ENCODE results near the gene WDR91. TPM values are rescaled to one million over a fixed set of nuclear protein-coding genes. Genes with fewer than 3 reads are reported as not detected.

Gene WDR91
- total RNA-seq (2022; extraction: Qiagen RNA extraction; ENCODE audit: low read depth) = 7.6 to 10.9 TPM (median 9.3 TPM) in 5 replicates

GRCh38 chr7:135211179-135211945 is at the start of gene WDR91:
Gene WDR91, minus strand, starts transcription at chr7:135211526. Its CDS starts 24 bp downstream, at chr7:135211502.

GRCh38 chr7:135233570-135233969 is 22.2 kb upstream of the WDR91 start, which contains the start of gene STRA8:
Gene STRA8, plus strand, starts transcription at chr7:135233838. Its CDS starts 6,687 bp downstream, at chr7:135240525.

GRCh38 chr7:135170274-135170997 is 40.9 kb downstream of the WDR91 start, which contains the start of gene CYREN:
Gene CYREN, minus strand, starts transcription at chr7:135170707. Its CDS starts 1,785 bp downstream, at chr7:135168922.

GRCh38 chr7:135147899-135148721 is 63.2 kb downstream of the WDR91 start, which contains the start of gene TMEM140:
Gene TMEM140, plus strand, starts transcription at chr7:135148072. Its CDS starts 16,370 bp downstream, at chr7:135164442.

Other genes with a start within 250 kb of the WDR91 start
- 0.55 to 1.5 TPM (median 0.60 TPM) in 5 replicates for gene AGBL3, start 225.0 kb downstream of the WDR91 start, total RNA-seq (2022; extraction: Qiagen RNA extraction; ENCODE audit: low read depth)
- 0.90 to 1.2 TPM (median 1.1 TPM) in 5 replicates for gene TMEM140, start 63.5 kb downstream of the WDR91 start, total RNA-seq (2022; extraction: Qiagen RNA extraction; ENCODE audit: low read depth)
- gene CYREN, start 40.8 kb downstream of the WDR91 start, total RNA-seq (2022; extraction: Qiagen RNA extraction; ENCODE audit: low read depth) = 69.6 to 87.8 TPM (median 77.0 TPM) in 5 replicates
- gene STRA8, start 22.3 kb upstream of the WDR91 start, total RNA-seq (2022; extraction: Qiagen RNA extraction; ENCODE audit: low read depth) = not detected in 5 replicates